MM.1S (cell line): ENCODE results near the gene PLPPR2.

Experiments used
- DNase-seq: peaks from one replicate; pipeline ENCODE4 v3.0.0-alpha.2; 2015
- H2AFZ ChIP-seq: fragments of 300-600 bp; sonication (generic); 2 replicates; pipeline ENCODE4 v1.6.0; 2016; ENCODE audit warnings: antibody characterized with exemption, low read length
- H3F3A ChIP-seq: fragments of 300-600 bp; sonication (generic); 2 replicates; pipeline ENCODE4 v1.6.1; 2016; ENCODE audit warnings: mild to moderate bottlenecking, antibody characterized with exemption, low read length, moderate library complexity, mixed read lengths; ENCODE audit not compliant: insufficient read depth
- H3K27ac ChIP-seq: fragments of 300-600 bp; sonication (generic); 2 replicates; pipeline ENCODE4 v1.5.1; 2016; ENCODE audit warnings: mild to moderate bottlenecking, low read length
- H3K27me3 ChIP-seq: fragments of 300-600 bp; sonication (generic); replicated peaks from 2 replicates; pipeline ENCODE4 v1.6.0; 2016; ENCODE audit warnings: low read length; ENCODE audit not compliant: insufficient read depth
- H3K36me3 ChIP-seq: fragments of 300-600 bp; sonication (generic); replicated peaks from 2 replicates; pipeline ENCODE4 v1.6.1; 2016; ENCODE audit warnings: mild to moderate bottlenecking, low read length, mixed read lengths; ENCODE audit not compliant: insufficient read depth
- H3K4me1 ChIP-seq: fragments of 300-600 bp; sonication (generic); 2 replicates; pipeline ENCODE4 v1.6.1; 2016; ENCODE audit warnings: low read length, mixed read lengths
- H3K4me2 ChIP-seq: fragments of 300-600 bp; sonication (generic); 2 replicates; pipeline ENCODE4 v1.6.0; 2016; ENCODE audit warnings: low read depth, low read length
- H3K4me3 ChIP-seq: fragments of 300-600 bp; sonication (generic); 2 replicates; pipeline ENCODE4 v1.5.1; 2016; ENCODE audit warnings: low read length, mixed read lengths
- H3K79me2 ChIP-seq: fragments of 300-600 bp; sonication (generic); 2 replicates; pipeline ENCODE4 v1.6.1; 2016; ENCODE audit warnings: mixed run types, low read length, mixed read lengths
- H3K9ac ChIP-seq: fragments of 300-600 bp; sonication (generic); 2 replicates; pipeline ENCODE4 v1.6.1; 2016; ENCODE audit warnings: low read length, mixed read lengths
- H3K9me2 ChIP-seq: fragments of 300-600 bp; sonication (generic); replicated peaks from 2 replicates; pipeline ENCODE4 v1.6.1; 2016; ENCODE audit warnings: mild to moderate bottlenecking, low read length, mixed read lengths; ENCODE audit not compliant: insufficient read depth
- H3K9me3 ChIP-seq: fragments of 300-600 bp; sonication (generic); replicated peaks from 2 replicates; pipeline ENCODE4 v1.6.1; 2016; ENCODE audit warnings: mild to moderate bottlenecking, low read length, mixed read lengths; ENCODE audit not compliant: insufficient read depth
- H4K20me1 ChIP-seq: fragments of 300-600 bp; sonication (generic); 2 replicates; pipeline ENCODE4 v1.6.1; 2016; ENCODE audit warnings: mild to moderate bottlenecking, low read length, moderate library complexity, mixed read lengths; ENCODE audit not compliant: insufficient read depth
- CTCF ChIP-seq: fragments of 300-600 bp; sonication (generic); IDR thresholded peaks from 2 replicates; pipeline ENCODE4 v1.5.1; 2016; ENCODE audit warnings: antibody characterized with exemption, low read length, mixed read lengths
- EZH2 ChIP-seq: fragments of 300-600 bp; sonication (generic); optimal IDR thresholded peaks from 2 replicates; pipeline ENCODE3; 2017; ENCODE audit warnings: low read depth, mild to moderate bottlenecking, antibody characterized with exemption, low read length, mixed read lengths
- EZH2phosphoT487 ChIP-seq: fragments of 300-600 bp; sonication (generic); IDR thresholded peaks from 2 replicates; pipeline ENCODE4 v1.6.1; 2018; ENCODE audit warnings: antibody characterized with exemption, low read length

Gene PLPPR2

DNA sequence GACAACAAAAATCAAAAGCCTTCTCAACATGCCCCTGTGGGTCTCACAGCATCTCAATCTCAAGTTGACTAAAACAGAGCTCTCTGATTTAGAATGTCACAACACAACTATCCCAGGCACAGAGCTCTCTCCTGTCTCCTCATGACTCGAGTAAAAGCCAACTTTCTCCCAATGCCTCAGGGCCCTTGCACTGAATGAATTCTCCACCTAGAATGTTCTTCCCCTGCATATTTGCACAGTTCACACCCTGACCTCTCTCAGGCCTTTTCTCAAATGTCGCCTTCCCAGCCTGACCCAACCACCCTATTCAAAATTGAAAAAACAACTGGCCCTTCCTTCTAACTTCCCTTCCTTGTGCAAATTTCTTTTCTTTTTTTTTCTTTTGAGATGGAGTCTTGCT is 15.5 kb downstream of the PLPPR2 start:
- H2AFZ ChIP-seq = no peak overlapping the region
- peaks cover 8% of the 10 kb centered on the region for H3K79me2 ChIP-seq
- no peaks in the 10 kb centered on the region for H3F3A ChIP-seq
- H4K20me1 ChIP-seq = no peaks in the 10 kb centered on the region
- no peak for DNase-seq
- H3K9me2 ChIP-seq = no peaks in the 10 kb centered on the region
- no peak overlapping the region for H3K9ac ChIP-seq
- H3K4me3 ChIP-seq = no peak overlapping the region
- TF ChIP-seq EZH2phosphoT487 = no peak
- no peak for TF ChIP-seq EZH2
- peaks cover 9% of the 10 kb centered on the region for H3K4me1 ChIP-seq
- H3K27ac ChIP-seq = no peak overlapping the region
- no peaks in the 10 kb centered on the region for H3K27me3 ChIP-seq
- no peak overlapping the region for H3K4me2 ChIP-seq
- no peaks in the 10 kb centered on the region for H3K36me3 ChIP-seq
- H3K9me3 ChIP-seq = no peaks in the 10 kb centered on the region

DNA sequence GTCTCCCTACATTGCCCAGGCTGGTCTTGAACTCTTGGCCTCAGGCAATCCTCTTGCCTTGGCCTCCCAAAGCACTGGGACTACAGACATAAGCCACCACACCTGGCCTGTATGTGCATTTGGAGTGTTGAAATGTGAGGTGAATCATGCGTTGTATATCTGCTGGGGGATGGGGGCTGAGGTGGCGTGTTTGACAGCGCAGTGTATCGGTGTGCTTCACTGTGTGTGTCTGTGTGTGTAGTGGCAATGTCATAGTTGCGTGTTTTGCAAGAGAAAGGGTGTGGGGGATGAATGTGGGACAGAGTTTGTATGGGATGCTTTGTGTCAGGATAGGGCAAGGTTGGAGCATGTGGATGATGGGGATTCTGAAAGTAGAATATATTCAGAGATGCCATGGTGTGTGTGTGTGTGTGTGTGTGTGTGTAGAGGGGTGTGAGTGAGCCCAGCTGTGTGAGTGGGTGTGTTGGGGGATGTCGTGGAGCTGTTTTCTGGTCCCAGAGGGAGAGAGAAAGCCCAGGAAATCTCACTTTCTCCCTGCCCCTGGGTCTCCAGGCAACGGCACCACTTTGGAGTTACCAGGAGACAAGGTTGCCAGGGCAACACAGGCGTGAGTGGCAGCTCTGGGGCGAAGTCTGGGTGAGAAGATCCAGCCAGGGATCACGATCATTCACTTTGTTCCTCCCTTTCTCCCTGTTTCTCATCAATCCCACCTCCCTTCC is 18.1 kb downstream of the PLPPR2 start:
- Histone ChIP-seq H3K27ac (no peak overlapping the region), H3K9ac (no peak overlapping the region), H3K4me2 (peak overlapping the region; percentile 94), H3K36me3 (no peaks in the 10 kb centered on the region), H3K79me2 (peaks cover 12% of the 10 kb centered on the region), H3K4me1 (peaks cover 19% of the 10 kb centered on the region), H3K9me2 (no peaks in the 10 kb centered on the region), H3K4me3 (peak overlapping the region; percentile 84; the same call in 1 of the 2 replicates), H3K27me3 (no peaks in the 10 kb centered on the region), H4K20me1 (no peaks in the 10 kb centered on the region), H2AFZ (no peak overlapping the region), H3F3A (no peaks in the 10 kb centered on the region), H3K9me3 (no peaks in the 10 kb centered on the region)
- no peak for TF ChIP-seq CTCF
- TF ChIP-seq EZH2phosphoT487 = no peak
- no peak for TF ChIP-seq EZH2
- no peak for DNase-seq

DNA sequence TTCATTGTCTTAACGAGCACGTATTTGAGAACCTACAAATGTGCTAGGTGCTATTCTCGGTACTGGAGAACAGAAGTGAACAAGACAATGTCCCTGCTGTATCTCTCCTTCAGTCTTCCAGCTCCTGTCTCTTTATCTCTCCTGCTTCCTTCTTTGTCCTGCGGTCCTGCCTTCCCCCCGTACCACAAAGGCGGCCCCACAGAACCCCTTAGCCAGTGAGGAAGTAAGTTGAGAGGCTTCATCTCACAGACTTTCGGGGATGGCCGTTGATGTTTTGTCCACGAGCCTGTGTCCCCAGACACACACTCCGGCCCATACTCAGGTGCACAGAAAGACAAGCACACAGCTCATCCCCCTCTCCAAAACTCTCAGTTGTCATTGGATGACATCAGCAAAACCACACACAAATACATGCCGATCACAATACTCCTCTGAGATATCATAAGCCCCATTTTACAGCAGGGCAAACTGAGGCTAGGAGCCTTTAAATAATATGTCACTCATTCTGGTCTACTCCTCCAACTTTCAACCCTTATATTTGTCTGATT is 18.7 kb downstream of the PLPPR2 start:
- Histone ChIP-seq H3K79me2 (peaks cover 12% of the 10 kb centered on the region), H4K20me1 (no peaks in the 10 kb centered on the region), H3F3A (no peaks in the 10 kb centered on the region), H3K36me3 (no peaks in the 10 kb centered on the region), H3K4me2 (peak overlapping the region; percentile 94), H3K9ac (peak overlapping the region; percentile 91; the same call in 1 of the 2 replicates), H3K27me3 (no peaks in the 10 kb centered on the region), H3K4me1 (peaks cover 19% of the 10 kb centered on the region), H3K27ac (no peak overlapping the region; the same call in 1 of the 2 replicates), H3K9me2 (no peaks in the 10 kb centered on the region), H2AFZ (peak overlapping the region; percentile 80), H3K4me3 (peak overlapping the region; percentile 84), H3K9me3 (no peaks in the 10 kb centered on the region)
- DNase-seq = no peak
- TF ChIP-seq EZH2 = no peak
- TF ChIP-seq CTCF = no peak
- TF ChIP-seq EZH2phosphoT487 = no peak
